ENCODE measurements around the gene ZNF467. TPM values are rescaled to one million over a fixed set of nuclear protein-coding genes. Genes with fewer than 3 reads are reported as not detected.

The ZNF467 gene
- 0.73 and 1.2 TPM in 2 replicates for total RNA-seq

GRCh38 chr7:149773446-149774236, at the start of gene ZNF467:
ZNF467 (minus strand) TSS chr7:149773588; CDS start chr7:149771032, 2,556 bp downstream.

Other genes with a start within 250 kb of the ZNF467 start
- gene ZNF862, start 64.8 kb upstream of the ZNF467 start, total RNA-seq, result 3.4 and 5.1 TPM in 2 replicates
- gene ATP6V0E2, start 100.4 kb upstream of the ZNF467 start, total RNA-seq, result 47.4 and 56.2 TPM in 2 replicates

Data from mammary microvascular endothelial cell (primary cell).